Keratinocyte (primary cell): ENCODE data around the gene XKR8. TPM values are rescaled to one million over a fixed set of nuclear protein-coding genes. Genes with fewer than 3 reads are reported as not detected.

Experiments used
- DNase-seq: peaks from one replicate; pipeline ENCODE4 v3.0.0-alpha.2; 2011; ENCODE audit warnings: low read depth, missing footprints, low spot score
- FAIRE-seq: peaks from 2 replicates; lab custom pipeline; 2011; peaks lifted over from hg19 to GRCh38; lab: Jason Lieb, UNC
- H2AFZ ChIP-seq: 2 replicates; pipeline ENCODE4 v1.6.0; 2012; ENCODE audit warnings: low read length, control low read depth, inconsistent platforms; ENCODE audit not compliant: control insufficient read depth
- H3K27ac ChIP-seq: 2 replicates; pipeline ENCODE4 v1.5.1; 2011; ENCODE audit warnings: low read length; ENCODE audit not compliant: control insufficient read depth, insufficient read depth
- H3K27me3 ChIP-seq: 3 replicates; pipeline ENCODE4 v1.6.0; 2011; ENCODE audit warnings: low read length; ENCODE audit not compliant: control insufficient read depth, insufficient read depth; ENCODE audit errors: extremely low read depth
- H3K36me3 ChIP-seq, 2 experiments: 2 replicates in 1 of 2; 3 replicates in 1 of 2; pipeline ENCODE4 v1.5.1; 2011; ENCODE audit warnings: low read length in 2 of 2, mild to moderate bottlenecking in 1 of 2; ENCODE audit not compliant: control insufficient read depth in 2 of 2, insufficient read depth in 2 of 2; ENCODE audit errors: extremely low read depth in 1 of 2
- H3K4me1 ChIP-seq: 3 replicates; pipeline ENCODE4 v1.5.1; 2011; ENCODE audit warnings: low read length; ENCODE audit not compliant: control insufficient read depth, insufficient read depth; ENCODE audit errors: extremely low read depth
- H3K4me2 ChIP-seq: 3 replicates; pipeline ENCODE4 v1.6.0; 2011; ENCODE audit warnings: low read depth, low read length; ENCODE audit not compliant: control insufficient read depth, insufficient read depth; ENCODE audit errors: extremely low read depth
- H3K4me3 ChIP-seq, 3 experiments: fragments of 200-600 bp in 1 of 3; sonication (generic) in 1 of 3; 2 replicates in 2 of 3; 3 replicates in 1 of 3; pipeline ENCODE4 v1.5.1; 2011 to 2016; ENCODE audit warnings: low read length in 3 of 3, mild to moderate bottlenecking in 3 of 3, control low read depth in 2 of 3, inconsistent platforms in 1 of 3, low read depth in 1 of 3, mixed read lengths in 1 of 3, mixed run types in 1 of 3, moderate library complexity in 1 of 3; ENCODE audit not compliant: control insufficient read depth in 2 of 3, insufficient read depth in 2 of 3; ENCODE audit errors: extremely low read depth in 1 of 3
- H3K79me2 ChIP-seq: 2 replicates; pipeline ENCODE4 v1.6.0; 2012; ENCODE audit warnings: low read length; ENCODE audit not compliant: control insufficient read depth, insufficient read depth
- H3K9ac ChIP-seq: 3 replicates; pipeline ENCODE4 v1.6.0; 2011; ENCODE audit warnings: low read length; ENCODE audit not compliant: control insufficient read depth, insufficient read depth; ENCODE audit errors: extremely low read depth
- H3K9me1 ChIP-seq: 3 replicates; pipeline ENCODE4 v1.6.0; 2011; ENCODE audit warnings: low read length; ENCODE audit not compliant: control insufficient read depth, insufficient read depth; ENCODE audit errors: extremely low read depth
- H3K9me3 ChIP-seq: 2 replicates; pipeline ENCODE4 v1.5.1; 2012; ENCODE audit warnings: low read depth, low read length; ENCODE audit not compliant: control insufficient read depth
- H4K20me1 ChIP-seq: 3 replicates; pipeline ENCODE4 v1.6.0; 2011; ENCODE audit warnings: low read length; ENCODE audit not compliant: control insufficient read depth, insufficient read depth; ENCODE audit errors: extremely low read depth
- EZH2 ChIP-seq: IDR thresholded peaks from one replicate; pipeline ENCODE4 v1.6.1; 2012; ENCODE audit warnings: inconsistent platforms, mild to moderate bottlenecking, low read length, moderate library complexity
- dilution Hi-C: fragments of 300-500 bp; cut with MboI; formaldehyde crosslinking; loops from one replicate; pipeline ENCODE4 v1.7.0; 2020; ENCODE audit warnings: low sequenced_read_pairs; ENCODE audit not compliant: extremely low pct_ligation_motif_present
- polyA plus RNA-seq, 5 experiments: library from polyadenylated mRNA; depleted of rRNA in 3 of 5; stranded (reverse) in 3 of 5; stranded (forward) in 1 of 5; unstranded in 1 of 5; fragments of >200 nt; gene quantifications; 1 replicate in 1 of 5; 2 replicates in 3 of 5; 3 replicates in 1 of 5; pipeline versions ENCODE4 v1.2.1 to v1.2.3, GENCODE V29; 2011 to 2012; ENCODE audit warnings: missing spikeins in 2 of 5, low read depth in 1 of 5, low replicate concordance in 1 of 5
- TF ChIP-seq, protein P1 (sequence below), 3 experiments: IDR thresholded peaks in 1 of 3; conservative IDR thresholded peaks in 1 of 3; optimal IDR thresholded peaks in 1 of 3; 2 replicates in 2 of 3; 3 replicates in 1 of 3; pipeline versions ENCODE3 to v1.5.1; 2011; ENCODE audit warnings: low read length in 3 of 3, mild to moderate bottlenecking in 3 of 3, moderate library complexity in 2 of 3, control low read depth in 1 of 3, inconsistent platforms in 1 of 3; ENCODE audit not compliant: insufficient read depth in 2 of 3; ENCODE audit errors: extremely low read depth in 1 of 3

XKR8 gene
- polyA plus RNA-seq, 1 donor (not counting 4 experiments of a cell fraction or from before 2014, with no cell fraction given): 3.2 TPM

GRCh38 chr1:27952147-27952546 is 7.6 kb upstream of the XKR8 start:
- Histone ChIP-seq H4K20me1 (no peaks in the 10 kb centered on the region), H3K27ac (no peak overlapping the region), H3K27me3 (peaks cover 15% of the 10 kb centered on the region), H3K36me3 (no peaks in the 10 kb centered on the region), H3K4me1 (no peaks in the 10 kb centered on the region), H3K9ac (no peak overlapping the region), H3K9me3 (no peaks in the 10 kb centered on the region), H3K4me2 (no peak overlapping the region), H3K9me1 (no peaks in the 10 kb centered on the region), H3K79me2 (no peaks in the 10 kb centered on the region), H3K4me3 (no peak overlapping the region), H2AFZ (no peak overlapping the region)
- FAIRE-seq: no peak
- TF ChIP-seq, protein P1, sequence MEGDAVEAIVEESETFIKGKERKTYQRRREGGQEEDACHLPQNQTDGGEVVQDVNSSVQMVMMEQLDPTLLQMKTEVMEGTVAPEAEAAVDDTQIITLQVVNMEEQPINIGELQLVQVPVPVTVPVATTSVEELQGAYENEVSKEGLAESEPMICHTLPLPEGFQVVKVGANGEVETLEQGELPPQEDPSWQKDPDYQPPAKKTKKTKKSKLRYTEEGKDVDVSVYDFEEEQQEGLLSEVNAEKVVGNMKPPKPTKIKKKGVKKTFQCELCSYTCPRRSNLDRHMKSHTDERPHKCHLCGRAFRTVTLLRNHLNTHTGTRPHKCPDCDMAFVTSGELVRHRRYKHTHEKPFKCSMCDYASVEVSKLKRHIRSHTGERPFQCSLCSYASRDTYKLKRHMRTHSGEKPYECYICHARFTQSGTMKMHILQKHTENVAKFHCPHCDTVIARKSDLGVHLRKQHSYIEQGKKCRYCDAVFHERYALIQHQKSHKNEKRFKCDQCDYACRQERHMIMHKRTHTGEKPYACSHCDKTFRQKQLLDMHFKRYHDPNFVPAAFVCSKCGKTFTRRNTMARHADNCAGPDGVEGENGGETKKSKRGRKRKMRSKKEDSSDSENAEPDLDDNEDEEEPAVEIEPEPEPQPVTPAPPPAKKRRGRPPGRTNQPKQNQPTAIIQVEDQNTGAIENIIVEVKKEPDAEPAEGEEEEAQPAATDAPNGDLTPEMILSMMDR (optimal IDR thresholded peaks at IDR 0.05 in 1 of 3, IDR thresholded peaks at IDR 0.05 in 1 of 3, conservative IDR thresholded peaks at IDR 0.05 in 1 of 3; ENCODE audit: extremely low read depth in 1 of 3, insufficient read depth in 2 of 3, low read length in 3 of 3): no peak
- TF ChIP-seq EZH2: no peak
- DNase-seq: no peak
- dilution Hi-C loops: no loop called here

DNA sequence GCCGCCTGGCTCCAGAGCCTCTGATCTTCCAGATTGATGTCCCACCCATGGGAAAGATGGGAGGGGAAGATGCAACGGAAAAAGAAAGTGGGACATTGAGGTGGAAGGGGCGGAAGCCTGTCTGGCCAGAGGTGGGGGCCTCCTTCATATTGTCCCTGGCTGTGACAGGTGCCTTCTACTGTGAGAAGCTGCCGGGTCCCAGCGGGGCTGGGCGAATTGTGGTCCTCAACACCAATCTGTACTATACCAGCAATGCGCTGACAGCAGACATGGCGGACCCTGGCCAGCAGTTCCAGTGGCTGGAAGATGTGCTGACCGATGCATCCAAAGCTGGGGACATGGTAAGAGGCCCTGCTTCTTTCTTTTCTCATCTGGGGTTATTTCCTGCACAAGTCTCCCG is 5.6 kb upstream of the XKR8 start:
- no peak overlapping the region for H3K27ac ChIP-seq
- H3K36me3 ChIP-seq: no peaks in the 10 kb centered on the region
- no peak overlapping the region for H2AFZ ChIP-seq
- H3K9me1 ChIP-seq: no peaks in the 10 kb centered on the region
- no peaks in the 10 kb centered on the region for H3K79me2 ChIP-seq
- FAIRE-seq (no peak), DNase-seq (no peak)
- dilution Hi-C loops: no loop called here
- no peak overlapping the region for H3K4me2 ChIP-seq
- no peak overlapping the region for H3K4me3 ChIP-seq
- H3K9ac ChIP-seq: no peak overlapping the region
- no peaks in the 10 kb centered on the region for H4K20me1 ChIP-seq
- TF ChIP-seq, protein P1 (optimal IDR thresholded peaks at IDR 0.05 in 1 of 3, IDR thresholded peaks at IDR 0.05 in 1 of 3, conservative IDR thresholded peaks at IDR 0.05 in 1 of 3; ENCODE audit: extremely low read depth in 1 of 3, insufficient read depth in 2 of 3, low read length in 3 of 3): no peak
- no peak for TF ChIP-seq EZH2
- no peaks in the 10 kb centered on the region for H3K9me3 ChIP-seq
- no peaks in the 10 kb centered on the region for H3K4me1 ChIP-seq
- peaks cover 10% of the 10 kb centered on the region for H3K27me3 ChIP-seq
